Measurements from ENCODE around the gene OR2A1. TPM values are rescaled to one million over a fixed set of nuclear protein-coding genes. Genes with fewer than 3 reads are reported as not detected.
"Not testable (repeated sequence)": the region's sequence is repeated elsewhere in the genome, so short reads cannot be mapped to it uniquely, and the experiment has no call there.

The OR2A1 gene
- total and polyA plus RNA-seq, 7 experiments from 2014 or later: 0.05 to 1.0 (median 0.12) TPM; not detected in 2

DNA sequence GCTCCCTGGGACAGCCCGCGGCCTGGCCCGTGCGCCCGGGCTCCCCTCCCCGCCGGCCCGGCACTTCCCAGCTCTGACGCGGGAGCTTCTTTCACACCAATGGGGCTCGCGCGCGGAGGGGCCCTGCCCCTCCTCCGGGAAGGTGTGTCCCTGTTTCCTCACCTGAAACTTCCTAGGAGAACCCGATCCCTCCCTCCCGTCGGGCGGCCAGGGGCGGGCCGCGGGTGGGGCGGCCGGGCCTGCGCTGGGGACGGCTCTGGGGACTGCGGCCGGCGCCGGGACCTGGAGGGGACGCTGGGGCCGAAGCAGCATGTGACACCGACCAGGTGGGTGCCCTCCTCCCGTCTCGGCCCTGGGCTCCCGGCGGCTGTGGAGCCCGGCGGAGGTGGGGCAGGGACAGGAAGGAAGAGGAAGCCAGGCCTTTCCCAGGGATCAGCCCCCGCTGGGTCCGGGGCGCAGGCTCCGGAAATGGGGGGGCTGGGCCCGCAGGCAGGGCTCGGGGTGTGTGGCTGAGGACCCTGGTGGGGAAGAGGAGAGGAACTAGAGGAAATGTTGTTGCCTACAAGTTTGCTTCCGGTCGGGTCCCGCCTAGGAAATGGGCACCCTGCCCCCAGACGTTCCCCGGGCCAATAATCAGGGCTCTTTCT, 43.1 kb downstream of the OR2A1 start, which contains the start of gene ARHGEF5:
Gene ARHGEF5, plus strand, starts transcription at position 227 of the 647 bp plus-strand sequence. CDS start 7,268 bp downstream, outside the sequence.
- H3K27ac ChIP-seq (ENCODE audit: low read depth, low read length); H3K27me3 Mint-ChIP-seq; H3K4me1 ChIP-seq (ENCODE audit: control insufficient read depth in 2 of 2, insufficient read depth in 2 of 2, low read length in 2 of 2); POLR2A ChIA-PET; CTCF ChIA-PET; H3K36me3 Mint-ChIP-seq; DNase-seq; H3K9me3 ChIP-seq (ENCODE audit: control insufficient read depth in 2 of 3, low read length in 3 of 3); H3K9me3 Mint-ChIP-seq; intact Hi-C loops (cut with micrococcal nuclease); H3K36me3 ChIP-seq (ENCODE audit: control insufficient read depth in 2 of 3, insufficient read depth in 3 of 3, low read length in 3 of 3); H3K27me3 ChIP-seq (ENCODE audit: control insufficient read depth in 2 of 2, insufficient read depth in 2 of 2, low read length in 2 of 2); H3K4me3 ChIP-seq (ENCODE audit: low read length): not testable (repeated sequence)
- Mint-ChIP-seq H3K27ac (peak within 1 kb of the TSS in 8 of 9 donors; percentile 52 to 94 (median 88)), H3K4me3 (peak within 1 kb of the TSS; percentile 70 to 97 (median 85)), H3K4me1 (peaks cover 5 to 26% (median 10%) of the 10 kb centered on the region in 7 donors)
- peak; percentile 79 for ATAC-seq

DNA sequence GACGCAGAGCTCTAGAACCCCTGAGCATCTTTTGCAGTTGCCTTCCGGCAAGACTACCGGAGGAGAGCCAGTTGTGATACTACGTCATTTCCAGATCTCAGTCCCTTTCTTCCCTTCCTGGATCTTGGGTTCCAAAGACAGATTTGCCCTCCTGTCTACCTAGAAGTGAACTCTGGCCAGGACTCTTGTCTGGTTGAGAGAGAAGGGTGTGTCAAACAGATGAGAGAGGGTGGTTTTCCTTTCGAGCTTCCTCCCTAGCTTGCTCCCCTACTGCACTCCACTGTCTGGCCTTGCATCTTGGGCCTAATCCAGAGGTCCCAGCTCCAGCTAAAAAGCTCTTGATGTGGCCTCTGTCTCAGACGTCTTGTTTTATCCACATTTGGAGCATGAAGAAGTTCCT, 44.0 kb downstream of the OR2A1 start:
- H3K27ac Mint-ChIP-seq; POLR2A ChIA-PET; H3K36me3 Mint-ChIP-seq; intact Hi-C loops (cut with micrococcal nuclease); H3K4me1 ChIP-seq (ENCODE audit: control insufficient read depth in 2 of 2, insufficient read depth in 2 of 2, low read length in 2 of 2); H3K27me3 Mint-ChIP-seq; H3K4me3 ChIP-seq (ENCODE audit: low read length); H3K27me3 ChIP-seq (ENCODE audit: control insufficient read depth in 2 of 2, insufficient read depth in 2 of 2, low read length in 2 of 2); H3K4me3 Mint-ChIP-seq; DNase-seq; H3K9me3 Mint-ChIP-seq; H3K36me3 ChIP-seq (ENCODE audit: control insufficient read depth in 2 of 3, insufficient read depth in 3 of 3, low read length in 3 of 3); H3K9me3 ChIP-seq (ENCODE audit: control insufficient read depth in 2 of 3, low read length in 3 of 3); CTCF ChIA-PET; ATAC-seq; H3K27ac ChIP-seq (ENCODE audit: low read depth, low read length): not testable (repeated sequence)
- peaks cover 5 to 22% (median 10%) of the 10 kb centered on the region in 7 donors for H3K4me1 Mint-ChIP-seq

DNA sequence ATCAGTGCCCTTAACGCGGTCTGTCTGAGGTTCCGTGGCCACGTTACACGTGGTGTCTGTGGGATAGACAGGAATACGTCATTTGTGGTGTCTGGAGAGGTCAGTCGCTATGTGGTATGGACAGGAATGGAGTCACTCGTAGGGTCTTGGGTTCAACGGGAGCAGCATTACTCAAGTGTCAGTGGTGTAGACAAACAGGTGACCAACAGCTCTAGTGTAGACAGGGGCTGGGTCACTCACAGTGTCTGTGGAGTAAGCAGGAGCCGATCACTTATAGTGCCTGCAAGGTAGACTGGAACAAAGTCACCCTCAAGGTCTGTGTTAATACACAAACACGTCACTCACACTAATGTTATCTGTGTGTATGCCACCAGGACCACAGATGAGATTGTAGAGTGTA, 44.6 kb downstream of the OR2A1 start:
- DNase-seq; H3K9me3 Mint-ChIP-seq; H3K36me3 ChIP-seq (ENCODE audit: control insufficient read depth in 2 of 3, insufficient read depth in 3 of 3, low read length in 3 of 3); H3K4me3 Mint-ChIP-seq; H3K27ac ChIP-seq (ENCODE audit: low read depth, low read length); H3K36me3 Mint-ChIP-seq; POLR2A ChIA-PET; CTCF ChIA-PET; intact Hi-C loops (cut with micrococcal nuclease); H3K4me3 ChIP-seq (ENCODE audit: low read length); H3K27me3 ChIP-seq (ENCODE audit: control insufficient read depth in 2 of 2, insufficient read depth in 2 of 2, low read length in 2 of 2); H3K4me1 ChIP-seq (ENCODE audit: control insufficient read depth in 2 of 2, insufficient read depth in 2 of 2, low read length in 2 of 2); H3K27ac Mint-ChIP-seq; H3K27me3 Mint-ChIP-seq; H3K9me3 ChIP-seq (ENCODE audit: control insufficient read depth in 2 of 3, low read length in 3 of 3): not testable (repeated sequence)
- ATAC-seq: peak; percentile 6
- peaks cover 5 to 22% (median 10%) of the 10 kb centered on the region in 7 donors for H3K4me1 Mint-ChIP-seq

DNA sequence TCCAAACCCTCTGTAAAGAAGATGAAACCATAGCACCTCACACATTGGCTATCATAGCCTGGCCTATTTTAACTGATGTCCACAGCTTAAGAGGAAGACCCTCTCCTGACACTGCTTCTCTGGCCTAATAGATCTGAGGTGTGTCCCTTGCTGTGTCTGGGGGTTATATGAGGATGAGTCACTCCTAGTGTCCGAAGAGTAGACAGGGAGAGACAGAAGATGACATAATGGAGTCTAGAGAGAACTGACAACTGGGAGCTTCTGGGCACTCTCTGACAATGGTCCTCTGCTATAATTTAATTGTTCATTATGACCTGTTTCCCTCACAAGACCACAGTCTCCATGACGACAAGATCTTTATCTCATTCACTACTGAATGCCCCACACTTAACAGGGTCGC, 49.8 kb downstream of the OR2A1 start:
- H3K27ac Mint-ChIP-seq; ATAC-seq; H3K27me3 Mint-ChIP-seq; CTCF ChIA-PET; H3K4me3 ChIP-seq (ENCODE audit: low read length); DNase-seq; H3K4me3 Mint-ChIP-seq; POLR2A ChIA-PET; H3K36me3 Mint-ChIP-seq; intact Hi-C loops (cut with micrococcal nuclease); H3K36me3 ChIP-seq (ENCODE audit: control insufficient read depth in 2 of 3, insufficient read depth in 3 of 3, low read length in 3 of 3); H3K9me3 Mint-ChIP-seq; H3K4me1 ChIP-seq (ENCODE audit: control insufficient read depth in 2 of 2, insufficient read depth in 2 of 2, low read length in 2 of 2); H3K4me1 Mint-ChIP-seq; H3K9me3 ChIP-seq (ENCODE audit: control insufficient read depth in 2 of 3, low read length in 3 of 3); H3K27me3 ChIP-seq (ENCODE audit: control insufficient read depth in 2 of 2, insufficient read depth in 2 of 2, low read length in 2 of 2); H3K27ac ChIP-seq (ENCODE audit: low read depth, low read length): not testable (repeated sequence)

DNA sequence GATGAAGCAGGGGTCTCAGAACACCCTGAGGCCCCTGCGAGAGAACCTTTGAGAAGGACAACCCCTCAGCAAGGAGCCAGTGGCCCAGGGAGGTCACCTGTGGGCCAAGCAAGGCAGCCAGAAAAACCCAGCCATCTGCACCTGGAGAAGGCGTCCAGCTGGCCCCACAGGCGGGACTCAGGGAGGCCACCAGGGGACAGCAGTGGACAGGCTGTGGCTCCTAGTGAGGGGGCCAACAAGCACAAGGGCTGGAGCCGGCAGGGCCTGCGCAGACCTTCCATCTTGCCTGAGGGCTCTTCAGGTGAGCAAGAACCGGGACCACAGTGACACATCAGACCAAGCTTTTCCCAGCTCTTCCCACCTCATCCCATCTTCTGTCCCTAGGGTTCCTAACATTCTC, 53.3 kb downstream of the OR2A1 start:
- DNase-seq; intact Hi-C loops (cut with micrococcal nuclease); H3K27me3 ChIP-seq (ENCODE audit: control insufficient read depth in 2 of 2, insufficient read depth in 2 of 2, low read length in 2 of 2); H3K36me3 ChIP-seq (ENCODE audit: control insufficient read depth in 2 of 3, insufficient read depth in 3 of 3, low read length in 3 of 3); POLR2A ChIA-PET; ATAC-seq; CTCF ChIA-PET; H3K27ac Mint-ChIP-seq; H3K36me3 Mint-ChIP-seq; H3K9me3 Mint-ChIP-seq; H3K9me3 ChIP-seq (ENCODE audit: control insufficient read depth in 2 of 3, low read length in 3 of 3); H3K4me1 Mint-ChIP-seq; H3K4me3 ChIP-seq (ENCODE audit: low read length); H3K27me3 Mint-ChIP-seq; H3K27ac ChIP-seq (ENCODE audit: low read depth, low read length); H3K4me1 ChIP-seq (ENCODE audit: control insufficient read depth in 2 of 2, insufficient read depth in 2 of 2, low read length in 2 of 2); H3K4me3 Mint-ChIP-seq: not testable (repeated sequence)

DNA sequence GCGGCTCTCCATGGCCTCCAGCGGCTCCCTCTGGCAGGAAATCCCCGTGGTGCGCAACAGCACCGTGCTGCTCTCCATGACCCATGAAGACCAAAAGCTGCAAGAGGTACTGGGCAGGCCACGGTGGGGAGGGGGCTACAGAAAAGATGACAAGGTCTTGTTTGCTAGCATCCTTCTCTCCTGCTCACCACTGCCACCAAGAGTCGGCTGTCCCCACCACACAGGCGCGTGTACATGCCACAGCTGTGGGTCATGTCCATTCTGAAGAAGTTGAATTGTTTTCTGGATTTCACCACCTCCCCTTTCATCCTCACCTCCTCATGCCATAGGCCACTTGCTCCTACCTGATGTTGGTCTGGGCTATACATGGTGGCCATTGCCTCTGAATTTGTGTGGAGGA, 55.0 kb downstream of the OR2A1 start:
- ATAC-seq; DNase-seq; H3K27me3 ChIP-seq (ENCODE audit: control insufficient read depth in 2 of 2, insufficient read depth in 2 of 2, low read length in 2 of 2); H3K36me3 ChIP-seq (ENCODE audit: control insufficient read depth in 2 of 3, insufficient read depth in 3 of 3, low read length in 3 of 3); H3K9me3 Mint-ChIP-seq; intact Hi-C loops (cut with micrococcal nuclease); CTCF ChIA-PET; H3K27ac ChIP-seq (ENCODE audit: low read depth, low read length); H3K4me3 ChIP-seq (ENCODE audit: low read length); H3K27ac Mint-ChIP-seq; H3K4me3 Mint-ChIP-seq; H3K36me3 Mint-ChIP-seq; H3K4me1 Mint-ChIP-seq; H3K27me3 Mint-ChIP-seq; POLR2A ChIA-PET; H3K4me1 ChIP-seq (ENCODE audit: control insufficient read depth in 2 of 2, insufficient read depth in 2 of 2, low read length in 2 of 2); H3K9me3 ChIP-seq (ENCODE audit: control insufficient read depth in 2 of 3, low read length in 3 of 3): not testable (repeated sequence)

DNA sequence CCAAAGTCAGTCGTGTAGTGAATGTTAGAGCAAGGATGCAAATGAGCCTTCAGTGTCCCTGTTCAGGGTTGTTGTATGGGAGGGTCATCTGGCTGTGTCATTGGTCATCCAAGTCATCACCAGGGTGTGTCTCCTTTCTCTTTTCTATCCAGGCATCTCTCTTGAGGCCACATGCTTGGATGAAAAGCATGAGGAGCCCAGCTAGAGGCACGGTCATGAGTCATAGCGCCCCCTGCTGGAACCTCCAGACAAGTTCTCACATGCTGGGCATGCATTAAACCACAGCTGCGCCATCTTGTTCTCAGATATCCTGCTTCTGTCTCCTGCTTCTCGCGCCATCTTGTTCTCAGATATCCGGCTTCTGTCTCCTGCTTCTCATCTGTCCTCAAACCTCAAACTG, 57.0 kb downstream of the OR2A1 start:
- CTCF ChIA-PET; H3K27ac ChIP-seq (ENCODE audit: low read depth, low read length); POLR2A ChIA-PET; H3K27me3 Mint-ChIP-seq; H3K27me3 ChIP-seq (ENCODE audit: control insufficient read depth in 2 of 2, insufficient read depth in 2 of 2, low read length in 2 of 2); DNase-seq; H3K4me1 Mint-ChIP-seq; H3K4me1 ChIP-seq (ENCODE audit: control insufficient read depth in 2 of 2, insufficient read depth in 2 of 2, low read length in 2 of 2); ATAC-seq; H3K9me3 Mint-ChIP-seq; H3K36me3 ChIP-seq (ENCODE audit: control insufficient read depth in 2 of 3, insufficient read depth in 3 of 3, low read length in 3 of 3); H3K27ac Mint-ChIP-seq; H3K9me3 ChIP-seq (ENCODE audit: control insufficient read depth in 2 of 3, low read length in 3 of 3); H3K4me3 ChIP-seq (ENCODE audit: low read length); intact Hi-C loops (cut with micrococcal nuclease); H3K36me3 Mint-ChIP-seq; H3K4me3 Mint-ChIP-seq: not testable (repeated sequence)

All from naive thymus-derived CD4-positive, alpha-beta T cell (primary cell).